ENCODE data around the gene MIOX.

- no peak for TF ChIP-seq YY1 (IDR thresholded peaks at IDR 0.05; ENCODE audit: insufficient read depth, insufficient read length)
- no peak for TF ChIP-seq ZNF274 (IDR thresholded peaks at IDR 0.05; ENCODE audit: low read depth, low read length)
- no peak for TF ChIP-seq SUZ12 (IDR thresholded peaks at IDR 0.05; ENCODE audit: extremely low read depth, insufficient read depth, insufficient read length)
Measured at GRCh38 chr22:50519151-50519550, 32.5 kb downstream of the MIOX start.

All from NT2/D1 (cell line).